Esophagus muscularis mucosa (tissue), 4 donors: Measurements from ENCODE around the gene ITIH1. TPM values are rescaled to one million over a fixed set of nuclear protein-coding genes. Genes with fewer than 3 reads are reported as not detected.

Experiments used
- DNase-seq: peaks from one replicate; pipeline ENCODE4 v3.0.0-alpha.2; 2017; ENCODE audit errors: extremely low spot score
- H3K27ac ChIP-seq, 4 donors: fragments of 200-600 bp; sonication (generic); replicated peaks in 1 of 4; 1 replicate in 3 of 4; 2 replicates in 1 of 4; pipeline ENCODE4 v1.5.1; 2016 to 2019; ENCODE audit warnings: mild to moderate bottlenecking in 1 of 4
- H3K27me3 ChIP-seq, 4 donors: fragments of 200-600 bp; sonication (generic); one replicate each; pipeline versions ENCODE4 v1.5.1 to v1.6.0; 2016 to 2019
- H3K36me3 ChIP-seq, 4 donors: fragments of 200-600 bp; sonication (generic); one replicate each; pipeline ENCODE4 v1.5.1; 2016 to 2019
- H3K4me1 ChIP-seq, 4 donors: fragments of 200-600 bp; sonication (generic); one replicate each; pipeline ENCODE4 v1.5.1; 2016 to 2019
- H3K4me3 ChIP-seq, 4 donors: fragments of 200-600 bp; sonication (generic); 1 replicate in 2 of 4; 2 replicates in 2 of 4; pipeline ENCODE4 v1.5.1; 2016 to 2019; ENCODE audit warnings: mild to moderate bottlenecking in 4 of 4, moderate library complexity in 1 of 4
- H3K9me3 ChIP-seq, 4 donors: fragments of 200-600 bp; sonication (generic); 1 replicate in 3 of 4; 2 replicates in 1 of 4; pipeline ENCODE4 v1.5.1; 2016 to 2019
- EP300 ChIP-seq: sonication (generic); formaldehyde crosslinking; IDR thresholded peaks from one replicate; pipeline ENCODE4 v1.6.1; 2017; ENCODE audit warnings: antibody characterized with exemption
- POLR2A ChIP-seq: fragments of 450-650 bp; IDR thresholded peaks from one replicate; pipeline ENCODE4 v1.6.1; 2017; ENCODE audit warnings: antibody characterized with exemption, moderate library complexity, mild to moderate bottlenecking, low read depth
- POLR2AphosphoS5 ChIP-seq, 2 donors: sonication (generic); formaldehyde crosslinking; IDR thresholded peaks; one replicate each; pipeline ENCODE4 v1.6.1; 2017; ENCODE audit warnings: antibody characterized with exemption in 2 of 2
- WGBS: methylation state at CpG from one replicate; pipeline ENCODE4 v1.1.5; 2018; 5-methylcytosine and 5-hydroxymethylcytosine counted together
- intact Hi-C: fragments of 100-400 bp; cut with DNase I; formaldehyde crosslinking; loops from one replicate; pipeline ENCODE4 v1.15.1; 2023
- total RNA-seq, 4 donors: library from RNA; depleted of rRNA; stranded (reverse); fragments of >200 nt; gene quantifications; one replicate each; pipeline versions ENCODE4 v1.1.0 to v1.2.1, GENCODE V29; 2016
- TF ChIP-seq, protein P1 (sequence below), 3 experiments: fragments of 200-600 bp in 2 of 3; fragments of 450-650 bp in 1 of 3; sonication (generic) in 2 of 3; IDR thresholded peaks; one replicate each; pipeline ENCODE4 v1.5.1; 2017 to 2019; ENCODE audit warnings: antibody characterized with exemption in 3 of 3, mild to moderate bottlenecking in 2 of 3, moderate library complexity in 1 of 3

The ITIH1 gene
- total RNA-seq, 4 donors from 2014 or later: not detected

- intact Hi-C loops: no loop called here
- 91% methylated on average over 3 of the region's 10 CpGs for WGBS
- Histone ChIP-seq H3K4me1 (peaks cover 14 to 32% (median 28%) of the 10 kb centered on the region in 4 donors), H3K27ac (no peak overlapping the region), H3K36me3 (peaks cover 0 to 23% (median 4%) of the 10 kb centered on the region in 4 donors), H3K9me3 (no peaks in the 10 kb centered on the region), H3K4me3 (no peak overlapping the region), H3K27me3 (no peaks in the 10 kb centered on the region)
- TF ChIP-seq POLR2A (no peak), EP300 (no peak), POLR2AphosphoS5 (IDR thresholded peaks at IDR 0.05) (no peak)
- TF ChIP-seq, protein P1, sequence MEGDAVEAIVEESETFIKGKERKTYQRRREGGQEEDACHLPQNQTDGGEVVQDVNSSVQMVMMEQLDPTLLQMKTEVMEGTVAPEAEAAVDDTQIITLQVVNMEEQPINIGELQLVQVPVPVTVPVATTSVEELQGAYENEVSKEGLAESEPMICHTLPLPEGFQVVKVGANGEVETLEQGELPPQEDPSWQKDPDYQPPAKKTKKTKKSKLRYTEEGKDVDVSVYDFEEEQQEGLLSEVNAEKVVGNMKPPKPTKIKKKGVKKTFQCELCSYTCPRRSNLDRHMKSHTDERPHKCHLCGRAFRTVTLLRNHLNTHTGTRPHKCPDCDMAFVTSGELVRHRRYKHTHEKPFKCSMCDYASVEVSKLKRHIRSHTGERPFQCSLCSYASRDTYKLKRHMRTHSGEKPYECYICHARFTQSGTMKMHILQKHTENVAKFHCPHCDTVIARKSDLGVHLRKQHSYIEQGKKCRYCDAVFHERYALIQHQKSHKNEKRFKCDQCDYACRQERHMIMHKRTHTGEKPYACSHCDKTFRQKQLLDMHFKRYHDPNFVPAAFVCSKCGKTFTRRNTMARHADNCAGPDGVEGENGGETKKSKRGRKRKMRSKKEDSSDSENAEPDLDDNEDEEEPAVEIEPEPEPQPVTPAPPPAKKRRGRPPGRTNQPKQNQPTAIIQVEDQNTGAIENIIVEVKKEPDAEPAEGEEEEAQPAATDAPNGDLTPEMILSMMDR (IDR thresholded peaks at IDR 0.05): no peak
- no peak for DNase-seq
Measured at GRCh38 chr3:52829906-52830463, 52.6 kb downstream of the ITIH1 start.

GRCh38 chr3:52830535-52831258 is 53.3 kb downstream of the ITIH1 start, which contains the start of gene ITIH4:
Gene ITIH4, minus strand, starts transcription at chr3:52830672. Its CDS starts 30 bp downstream, at chr3:52830642.
- 80% methylated on average over 16 of the region's 16 CpGs for WGBS
- Histone ChIP-seq H3K4me3 (peak within 1 kb of the TSS in 1 of 4 donors; percentile 10), H3K9me3 (no peaks in the 10 kb centered on the region), H3K4me1 (peaks cover 21 to 40% (median 35%) of the 10 kb centered on the region in 4 donors), H3K36me3 (peaks cover 0 to 24% (median 4%) of the 10 kb centered on the region in 4 donors), H3K27ac (peak within 1 kb of the TSS; percentile 32 to 60 (median 54)), H3K27me3 (no peaks in the 10 kb centered on the region)
- intact Hi-C loops: no loop called here
- no peak for DNase-seq
- TF ChIP-seq POLR2AphosphoS5 (IDR thresholded peaks at IDR 0.05) (no peak), POLR2A (no peak), EP300 (no peak)
- TF ChIP-seq, protein P1 (IDR thresholded peaks at IDR 0.05): no peak

DNA sequence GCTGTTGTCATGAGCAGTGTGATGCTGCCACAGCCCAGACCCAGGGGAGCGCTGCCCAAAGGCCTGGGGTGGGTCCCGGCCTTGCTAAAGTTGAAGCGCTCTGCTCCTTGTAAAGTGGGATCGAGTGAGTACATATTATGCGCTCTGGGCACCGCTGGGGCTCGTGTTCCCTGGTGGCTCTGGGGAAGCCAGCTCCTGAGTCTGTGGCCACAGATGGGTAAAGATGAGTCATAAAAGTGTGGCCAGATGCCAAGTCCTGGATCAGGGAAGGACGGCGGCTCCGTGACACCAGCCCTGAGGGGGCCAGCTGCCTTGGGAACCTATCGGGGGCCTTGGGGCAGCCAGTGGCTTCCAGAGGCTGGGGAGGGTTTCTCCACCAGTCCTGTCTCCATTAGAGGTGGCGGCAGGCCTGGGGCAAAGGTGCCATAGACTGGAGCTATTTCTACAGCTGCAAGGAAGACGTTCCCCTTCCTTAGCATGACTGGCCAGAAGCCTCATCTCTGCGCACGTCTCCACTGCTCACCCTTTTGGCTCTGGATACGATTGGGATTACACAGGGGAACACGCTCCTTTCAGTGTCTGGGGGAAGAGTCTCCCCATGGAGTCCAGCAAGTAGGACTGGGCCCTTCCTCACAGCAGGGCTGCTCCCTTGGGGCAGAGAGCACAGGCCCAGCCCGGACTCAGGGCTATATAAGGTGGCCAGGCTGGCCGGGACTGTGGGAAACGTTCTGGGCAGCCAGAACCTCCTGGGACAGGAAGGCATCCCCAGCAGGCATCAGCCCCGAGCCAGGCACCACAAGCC is 54.3 kb downstream of the ITIH1 start:
- Histone ChIP-seq H3K9me3 (no peaks in the 10 kb centered on the region), H3K4me1 (peaks cover 31 to 47% (median 42%) of the 10 kb centered on the region in 4 donors), H3K27ac (peak overlapping the region; percentile 32 to 60 (median 54)), H3K4me3 (peak overlapping the region in 1 of 4 donors; percentile 10), H3K36me3 (peaks cover 0 to 30% (median 8%) of the 10 kb centered on the region in 4 donors), H3K27me3 (no peaks in the 10 kb centered on the region)
- TF ChIP-seq POLR2A (no peak), POLR2AphosphoS5 (IDR thresholded peaks at IDR 0.05) (peak in 1 of 2 donors; percentile 40), EP300 (no peak)
- TF ChIP-seq, protein P1 (IDR thresholded peaks at IDR 0.05): no peak
- WGBS: 57% methylated on average over 11 of the region's 21 CpGs
- no peak for DNase-seq
- intact Hi-C loops: no loop called here

DNA sequence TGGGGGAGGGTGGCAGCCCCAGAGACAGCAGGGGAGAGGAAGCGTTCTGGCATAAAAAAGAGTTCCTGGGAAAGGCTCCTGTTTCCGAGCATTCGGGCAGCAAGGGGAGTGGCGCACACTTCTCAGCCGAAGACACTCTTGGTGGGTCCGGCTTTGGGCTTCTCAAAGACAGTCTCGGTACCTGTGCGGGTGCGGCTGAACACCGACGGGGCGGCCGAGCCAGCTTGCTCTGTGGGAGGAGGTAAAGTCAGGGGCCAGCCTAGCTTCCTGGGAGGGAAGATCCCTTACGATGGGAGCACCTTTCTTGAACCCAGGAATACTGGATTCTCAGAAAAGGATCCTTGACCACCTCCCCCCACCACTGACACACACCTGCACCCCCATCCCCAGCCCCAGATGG is 55.8 kb downstream of the ITIH1 start:
- Histone ChIP-seq H3K27me3 (no peaks in the 10 kb centered on the region), H3K36me3 (peaks cover 0 to 38% (median 8%) of the 10 kb centered on the region in 4 donors), H3K4me1 (peaks cover 34 to 47% (median 42%) of the 10 kb centered on the region in 4 donors), H3K4me3 (no peak overlapping the region), H3K27ac (no peak overlapping the region), H3K9me3 (no peaks in the 10 kb centered on the region)
- WGBS: 88% methylated on average over 14 of the region's 14 CpGs
- intact Hi-C loops: no loop called here
- TF ChIP-seq, protein P1 (IDR thresholded peaks at IDR 0.05): no peak
- no peak for TF ChIP-seq EP300
- TF ChIP-seq POLR2AphosphoS5 (IDR thresholded peaks at IDR 0.05): no peak
- TF ChIP-seq POLR2A: no peak
- no peak for DNase-seq
